NCI-H2107 treated with DMSO at 0.1 percent for 48 hours (cell line): Measurements from ENCODE around the gene MYL11.
"Not testable (repeated sequence)": the region's sequence is repeated elsewhere in the genome, so short reads cannot be mapped to it uniquely, and the experiment has no call there.

Experiments
- DNase-seq: peaks from one replicate; lab custom pipeline; 2025; ENCODE audit not compliant: unreplicated experiment; lab: John Stamatoyannopoulos, UW

MYL11 gene, protein sequence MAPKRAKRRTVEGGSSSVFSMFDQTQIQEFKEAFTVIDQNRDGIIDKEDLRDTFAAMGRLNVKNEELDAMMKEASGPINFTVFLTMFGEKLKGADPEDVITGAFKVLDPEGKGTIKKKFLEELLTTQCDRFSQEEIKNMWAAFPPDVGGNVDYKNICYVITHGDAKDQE

GRCh38 chr16:30374538-30374937 is at the start of gene MYL11:
TSS of gene MYL11 (plus strand) at chr16:30374802. CDS start at chr16:30374858, 56 bp downstream.
- no peak for DNase-seq

- DNase-seq, result not testable (repeated sequence)
Measured at GRCh38 chr16:30334473-30334989, 40.1 kb upstream of the MYL11 start.

DNA sequence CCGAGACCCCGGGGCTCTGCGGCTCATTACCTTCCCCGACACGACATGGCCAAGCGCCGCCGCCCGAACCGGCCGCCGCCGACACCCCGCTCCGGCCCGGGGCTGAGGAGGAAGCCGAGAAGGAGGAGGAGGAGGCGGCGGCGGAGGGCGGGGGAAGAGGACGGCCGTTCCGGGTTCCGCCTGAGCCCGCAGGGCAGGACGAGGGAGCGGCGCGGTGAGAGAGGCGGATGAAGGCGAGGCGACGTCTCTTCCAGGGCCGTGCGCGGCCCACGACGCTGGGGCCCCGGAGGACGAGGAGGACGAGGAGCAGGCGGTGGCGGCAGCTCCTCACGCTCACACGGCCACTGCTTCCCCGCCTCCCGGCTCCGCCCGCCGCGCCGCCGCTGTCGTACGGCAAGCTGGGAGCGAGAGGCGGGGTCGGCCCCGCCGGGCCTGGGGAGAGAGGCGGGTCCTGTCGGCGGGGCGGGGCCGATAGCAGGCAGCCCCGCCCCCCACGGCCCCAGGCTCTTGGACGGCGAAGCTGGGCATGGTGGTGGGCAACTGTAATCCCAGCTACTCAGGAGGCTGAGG is 39.5 kb upstream of the MYL11 start:
- DNase-seq, result peak; percentile 42

DNA sequence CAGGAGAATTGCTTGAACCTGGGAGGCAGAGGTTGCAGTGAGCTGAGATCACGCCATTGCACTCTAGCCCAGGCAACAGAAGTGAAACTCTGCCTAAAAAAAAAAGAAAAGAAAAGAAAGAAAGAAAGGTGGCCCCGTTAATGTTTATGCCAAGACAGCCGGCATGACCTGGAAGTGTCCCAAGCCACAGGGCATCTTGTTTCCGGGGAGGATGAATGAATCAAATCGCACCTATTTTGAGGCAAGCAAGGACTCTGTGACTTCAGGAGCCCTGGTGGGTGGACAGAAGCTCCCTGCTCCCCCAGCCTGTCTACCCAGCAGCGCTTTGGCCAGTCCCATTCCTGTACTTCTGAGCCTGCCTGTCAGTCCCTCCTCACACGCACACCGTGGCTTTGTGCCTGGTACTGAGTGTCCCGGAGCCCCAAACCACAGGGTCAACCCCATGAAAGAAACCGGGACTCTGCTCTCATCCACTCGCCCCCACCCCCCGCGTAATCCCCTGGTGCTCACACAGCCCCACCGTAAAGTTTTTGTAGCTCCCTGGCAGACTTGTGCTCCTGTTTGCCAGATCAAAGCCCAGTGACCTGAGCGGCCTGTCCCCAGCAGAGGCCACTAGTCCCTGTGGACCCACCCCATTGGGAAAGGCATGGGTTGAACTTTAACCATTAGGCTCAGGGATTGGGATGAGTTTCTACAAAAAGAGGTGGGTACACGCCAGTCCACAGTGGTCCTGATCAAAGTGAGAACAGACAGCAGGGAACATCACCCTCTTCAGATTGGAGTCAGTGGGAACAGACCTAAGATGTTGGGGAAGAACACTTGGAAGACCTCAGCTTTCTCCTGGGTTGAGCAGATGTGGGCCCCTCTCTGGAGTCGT is 38.8 kb upstream of the MYL11 start:
- DNase-seq, result no peak

- DNase-seq, result not testable (repeated sequence)
Measured at GRCh38 chr16:30337964-30338357, 36.6 kb upstream of the MYL11 start.

GRCh38 chr16:30338715-30339114 is 35.9 kb upstream of the MYL11 start:
- not testable (repeated sequence) for DNase-seq

DNA sequence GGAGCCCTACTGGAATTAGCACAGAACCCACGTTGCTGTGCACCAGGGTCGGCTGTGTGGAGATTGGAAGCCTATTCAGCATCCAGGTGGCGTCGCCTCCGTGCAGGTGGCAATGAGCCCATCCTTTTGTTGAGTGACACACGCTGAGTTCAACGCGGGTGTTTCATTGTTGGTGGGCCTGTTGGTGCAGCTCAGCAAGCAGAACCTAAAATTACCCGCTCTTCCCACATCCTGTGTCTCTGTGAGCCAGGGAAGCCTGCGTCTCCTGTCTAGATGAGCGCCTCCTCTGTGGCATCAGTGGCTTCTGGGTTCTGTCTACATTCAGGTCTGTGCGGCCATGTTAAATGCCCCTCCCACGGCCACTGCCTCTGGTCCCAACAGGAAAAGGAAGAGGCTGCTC is 34.0 kb upstream of the MYL11 start:
- no peak for DNase-seq

- not testable (repeated sequence) for DNase-seq
Measured at GRCh38 chr16:30341971-30342370, 32.6 kb upstream of the MYL11 start.

DNA sequence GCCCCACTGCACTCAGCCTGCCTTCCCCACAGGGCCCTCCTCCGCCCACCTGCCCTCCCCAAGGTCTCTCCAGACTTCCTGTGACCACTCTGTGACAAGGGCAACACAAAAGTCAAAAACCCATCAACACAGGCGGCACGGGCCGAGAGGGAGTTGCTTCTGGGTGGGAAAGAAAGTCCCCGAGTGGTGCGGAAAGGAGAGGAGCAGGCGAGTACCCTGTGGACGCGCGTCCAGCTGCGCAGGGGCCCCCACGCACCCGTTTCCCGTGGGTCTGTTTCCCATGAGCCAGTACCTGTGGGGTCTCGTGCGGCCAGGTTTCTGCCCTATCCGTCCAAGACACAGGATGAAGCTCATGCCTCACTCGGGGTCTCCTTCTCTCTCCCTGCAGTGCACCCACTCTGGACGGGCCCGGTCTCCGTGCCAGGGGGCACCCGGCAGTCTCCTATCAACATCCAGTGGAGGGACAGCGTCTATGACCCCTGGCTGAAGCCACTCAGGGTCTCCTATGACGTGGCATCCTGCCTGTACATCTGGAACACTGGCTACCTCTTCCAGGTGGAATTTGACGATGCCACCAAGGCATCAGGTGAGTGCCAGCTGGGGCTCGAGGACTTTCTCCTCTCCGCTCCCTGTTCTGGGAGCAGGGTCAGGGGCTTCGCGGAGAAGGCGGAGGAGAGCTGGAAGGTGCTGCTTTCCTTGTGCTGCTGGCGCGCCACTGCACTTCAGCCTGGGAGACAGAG is 31.7 kb upstream of the MYL11 start:
- no peak for DNase-seq

DNA sequence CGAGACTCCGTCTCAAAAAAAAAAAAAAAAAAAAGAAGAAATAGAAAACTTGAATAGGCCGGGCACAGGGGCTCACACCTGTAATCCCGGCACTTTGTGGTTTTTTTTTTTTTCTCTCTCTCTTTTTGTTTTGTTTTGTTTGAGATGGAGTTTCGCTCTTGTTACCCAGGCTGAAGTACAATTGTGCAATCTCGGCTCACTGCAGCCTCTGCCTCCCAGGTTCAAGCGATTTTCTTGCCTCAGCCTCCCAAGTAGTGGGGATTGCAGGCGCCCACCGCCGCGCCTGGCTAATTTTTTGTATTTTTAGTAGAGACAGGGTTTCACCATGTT is 31.1 kb upstream of the MYL11 start:
- not testable (repeated sequence) for DNase-seq

- no peak for DNase-seq
Measured at GRCh38 chr16:30346286-30346685, 28.3 kb upstream of the MYL11 start.

DNA sequence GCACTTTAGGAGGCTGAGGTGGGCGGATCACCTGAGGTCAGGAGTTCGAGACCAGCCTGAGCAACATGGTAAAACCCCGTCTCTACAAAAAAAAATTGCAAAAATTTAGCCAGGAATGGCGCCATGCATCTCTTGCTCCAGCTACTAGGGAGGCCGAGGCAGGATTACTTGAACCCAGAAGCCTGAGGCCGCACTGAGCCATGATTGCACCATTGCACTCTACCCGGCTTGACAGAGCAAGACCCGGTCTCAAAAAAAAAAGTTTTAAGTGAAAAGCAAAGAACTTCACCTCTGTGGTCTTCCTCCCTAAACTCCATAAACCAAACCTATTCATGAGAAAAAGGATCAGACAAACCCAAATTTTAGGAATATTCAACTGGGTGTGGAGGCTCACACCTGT is 26.5 kb upstream of the MYL11 start:
- no peak for DNase-seq

DNA sequence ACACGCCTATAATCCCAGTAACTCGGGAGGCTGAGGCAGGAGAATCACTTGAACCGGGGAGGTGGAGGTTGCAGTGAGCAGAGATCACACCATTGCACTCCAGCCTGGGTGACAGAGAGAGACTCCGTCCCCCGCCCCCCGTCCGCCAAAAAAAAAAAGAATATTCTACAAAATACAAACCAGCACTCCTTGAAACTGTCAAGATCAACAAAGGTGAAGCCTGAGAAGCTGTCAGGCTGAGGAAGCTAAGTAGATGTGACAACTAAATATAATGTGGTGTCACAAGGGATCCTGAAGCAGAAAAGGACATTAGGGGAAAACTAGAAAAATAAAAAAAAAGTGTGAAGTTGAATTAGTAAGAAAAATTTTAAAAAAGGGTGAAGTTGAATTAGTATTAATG is 25.7 kb upstream of the MYL11 start:
- no peak for DNase-seq

- DNase-seq, result peak; percentile 75
Measured at GRCh38 chr16:30349675-30350074, 24.9 kb upstream of the MYL11 start.

GRCh38 chr16:30350134-30350871 is 24.3 kb upstream of the MYL11 start:
- DNase-seq, result no peak

- no peak for DNase-seq
Measured at GRCh38 chr16:30351001-30351441, 23.6 kb upstream of the MYL11 start.

- no peak for DNase-seq
Measured at GRCh38 chr16:30351586-30352419, 22.8 kb upstream of the MYL11 start.

DNA sequence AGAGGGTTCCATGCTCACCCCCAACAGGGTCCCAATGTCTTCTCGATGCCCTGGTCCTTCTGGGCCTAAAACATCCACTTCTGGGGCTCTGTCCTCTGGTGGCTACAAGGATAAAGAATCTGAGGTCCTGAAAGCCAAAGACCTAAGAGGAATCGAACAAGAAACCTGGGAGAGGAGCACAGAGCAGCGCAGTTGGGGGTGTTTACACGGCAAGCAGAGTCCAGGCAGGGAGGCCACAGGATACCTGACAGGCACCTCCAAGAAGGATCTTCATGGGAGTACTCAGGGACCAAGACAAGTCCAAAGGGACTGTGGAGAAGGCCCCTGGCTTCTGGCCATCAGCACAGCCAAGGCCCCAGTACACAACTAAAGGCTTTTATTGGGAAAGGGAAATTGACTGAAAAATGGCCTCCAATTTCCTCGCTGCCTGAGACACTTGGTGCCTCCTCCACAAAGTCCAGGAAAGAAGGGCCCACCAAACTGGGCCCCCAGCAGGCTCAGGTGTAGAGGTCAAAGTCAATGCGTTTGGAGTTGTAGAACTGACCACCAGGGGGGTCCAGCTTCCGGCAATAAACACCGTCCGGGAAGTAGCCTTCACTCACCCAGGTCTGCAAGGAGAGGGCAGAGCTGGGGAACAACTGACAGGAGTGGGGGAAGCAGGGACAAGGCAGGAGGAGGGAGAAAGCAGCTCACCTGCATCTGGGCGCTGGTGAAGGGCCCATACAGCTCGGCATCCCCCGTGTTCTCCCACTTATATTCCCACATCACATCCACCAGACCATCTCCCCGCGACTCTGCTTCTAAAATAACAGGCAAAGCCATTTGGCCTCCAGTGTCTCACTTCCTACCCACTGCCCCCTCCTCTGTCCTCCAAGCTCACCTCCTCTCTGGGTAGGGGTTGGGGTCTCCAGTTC is 21.9 kb upstream of the MYL11 start:
- no peak for DNase-seq
